ENCODE measurements around the gene FGF14. TPM values are rescaled to one million over a fixed set of nuclear protein-coding genes. Genes with fewer than 3 reads are reported as not detected.
"Not testable (repeated sequence)": the region's sequence is repeated elsewhere in the genome, so short reads cannot be mapped to it uniquely, and the experiment has no call there.

FGF14 gene
- total RNA-seq, 2 donors from 2014 or later = 0.14 TPM

GRCh38 chr13:102141625-102142472 lies 260.0 kb downstream of the FGF14 start:
- TF ChIP-seq CTCF (IDR thresholded peaks at IDR 0.05) = peak; percentile 70
- DNase-seq (ENCODE audit: low spot score) (no peak), ATAC-seq (ENCODE audit: insufficient number of reproducible peaks, low FRiP score, low read depth) (no peak)
- Histone ChIP-seq H3K27ac (no peak overlapping the region), H3K4me3 (peak overlapping the region; percentile 5), H3K36me3 (no peaks in the 10 kb centered on the region), H3K9me3 (no peaks in the 10 kb centered on the region), H3K27me3 (replicated peaks; ENCODE audit: insufficient read depth) (no peaks in the 10 kb centered on the region), H3K4me1 (ENCODE audit: control insufficient read depth in 1 of 2, low read depth in 2 of 2) (peaks cover 8 to 24% of the 10 kb centered on the region in 2 donors)

DNA sequence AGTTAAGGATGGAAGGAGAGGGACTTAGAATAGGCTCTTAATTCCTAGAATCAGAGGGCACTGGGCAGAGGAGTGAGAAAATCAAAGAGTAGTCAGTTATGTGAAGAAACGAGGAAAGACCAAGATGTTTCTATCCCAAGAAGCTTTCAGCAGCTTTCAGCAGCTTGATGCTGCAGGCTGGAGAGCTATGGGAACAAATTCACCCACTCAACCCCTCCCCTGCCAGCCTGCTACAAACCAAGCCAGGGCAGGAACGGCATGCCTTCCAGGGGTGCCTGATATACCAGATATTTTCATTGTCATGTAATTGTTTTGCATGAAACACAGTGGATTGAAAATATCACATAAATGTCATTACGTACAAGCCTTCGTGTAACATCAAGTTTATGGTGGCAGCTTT lies 262.2 kb downstream of the FGF14 start:
- no peak for TF ChIP-seq CTCF (IDR thresholded peaks at IDR 0.05)

GRCh38 chr13:102138635-102139190 lies 263.1 kb downstream of the FGF14 start:
- Histone ChIP-seq H3K27me3 (replicated peaks; ENCODE audit: insufficient read depth) (no peaks in the 10 kb centered on the region), H3K27ac (no peak overlapping the region), H3K4me1 (ENCODE audit: control insufficient read depth in 1 of 2, low read depth in 2 of 2) (peaks cover 8 to 32% of the 10 kb centered on the region in 2 donors), H3K9me3 (no peaks in the 10 kb centered on the region), H3K36me3 (no peaks in the 10 kb centered on the region), H3K4me3 (no peak overlapping the region)
- ATAC-seq (ENCODE audit: insufficient number of reproducible peaks, low FRiP score, low read depth) = no peak
- no peak for TF ChIP-seq CTCF (IDR thresholded peaks at IDR 0.05)
- DNase-seq (ENCODE audit: low spot score) = no peak

More for the DNA sequence above, 262.2 kb downstream of the FGF14 start:
- Histone ChIP-seq H3K4me1 (ENCODE audit: control insufficient read depth in 1 of 2, low read depth in 2 of 2) (peaks cover 8 to 32% of the 10 kb centered on the region in 2 donors), H3K9me3 (no peaks in the 10 kb centered on the region), H3K27me3 (replicated peaks; ENCODE audit: insufficient read depth) (no peaks in the 10 kb centered on the region), H3K27ac (no peak overlapping the region), H3K36me3 (no peaks in the 10 kb centered on the region), H3K4me3 (no peak overlapping the region)
- DNase-seq (ENCODE audit: low spot score) (no peak), ATAC-seq (ENCODE audit: insufficient number of reproducible peaks, low FRiP score, low read depth) (no peak)

- DNase-seq (ENCODE audit: low spot score); H3K27ac ChIP-seq; H3K9me3 ChIP-seq; ATAC-seq (ENCODE audit: insufficient number of reproducible peaks, low FRiP score, low read depth); H3K4me3 ChIP-seq; H3K36me3 ChIP-seq; H3K27me3 ChIP-seq (replicated peaks; ENCODE audit: insufficient read depth): not testable (repeated sequence)
- peaks cover 8 to 32% of the 10 kb centered on the region in 2 donors for H3K4me1 ChIP-seq (ENCODE audit: control insufficient read depth in 1 of 2, low read depth in 2 of 2)
Measured at GRCh38 chr13:102137904-102138303, 263.9 kb downstream of the FGF14 start.

GRCh38 chr13:102136735-102137296 lies 265.0 kb downstream of the FGF14 start:
- no peaks in the 10 kb centered on the region for H3K9me3 ChIP-seq
- no peak for TF ChIP-seq CTCF (IDR thresholded peaks at IDR 0.05)
- H3K27ac ChIP-seq = no peak overlapping the region
- no peaks in the 10 kb centered on the region for H3K36me3 ChIP-seq
- ATAC-seq (ENCODE audit: insufficient number of reproducible peaks, low FRiP score, low read depth) (no peak), DNase-seq (ENCODE audit: low spot score) (no peak)
- no peaks in the 10 kb centered on the region for H3K27me3 ChIP-seq (replicated peaks; ENCODE audit: insufficient read depth)
- H3K4me3 ChIP-seq = no peak overlapping the region
- H3K4me1 ChIP-seq (ENCODE audit: control insufficient read depth in 1 of 2, low read depth in 2 of 2) = peaks cover 1 to 24% of the 10 kb centered on the region in 2 donors
